B cell (primary cell): ENCODE measurements around the gene LRRC3. TPM values are rescaled to one million over a fixed set of nuclear protein-coding genes. Genes with fewer than 3 reads are reported as not detected.

Source experiments
- ATAC-seq: fragments of 200-7000 bp; cut with Tn5 transposase; one replicate; pipeline ENCODE4 v1.10.0; 2021; ENCODE audit warnings: low read depth, mild to moderate bottlenecking, moderate number of reproducible peaks, moderate library complexity
- CTCF ChIA-PET: fragments of 350-600 bp; sonication (Branson Sonifier 250); formaldehyde crosslinking; loops from one replicate; lab custom pipeline; 2021; ENCODE audit warnings: antibody characterized with exemption, inconsistent platforms; lab: Charles Lee
- POLR2A ChIA-PET: fragments of 350-600 bp; sonication (Branson Sonifier 250); formaldehyde crosslinking; loops from one replicate; lab custom pipeline; 2021; ENCODE audit warnings: antibody characterized with exemption; lab: Charles Lee
- DNase-seq: peaks from one replicate; pipeline ENCODE4 v3.0.0; 2013
- H2AFZ ChIP-seq: 2 replicates; pipeline ENCODE4 v1.6.1; 2012; ENCODE audit warnings: mild to moderate bottlenecking, low read depth, low read length; ENCODE audit not compliant: insufficient read depth, poor library complexity, severe bottlenecking
- H3K27ac ChIP-seq, 2 donors: 1 replicate in 1 of 2; 2 replicates in 1 of 2; pipeline ENCODE4 v1.5.1; 2012 to 2013; ENCODE audit warnings: low read length in 2 of 2, mild to moderate bottlenecking in 2 of 2, moderate library complexity in 1 of 2
- H3K27me3 ChIP-seq, 4 experiments: fragments of 200-600 bp in 1 of 4; sonication (generic) in 1 of 4; replicated peaks in 1 of 4; 1 replicate in 2 of 4; 2 replicates in 2 of 4; pipeline versions ENCODE4 v1.6.1 to v1.7.0; 2013 to 2016; ENCODE audit warnings: low read length in 3 of 4, mild to moderate bottlenecking in 2 of 4, mixed read lengths in 1 of 4, moderate library complexity in 1 of 4; ENCODE audit not compliant: insufficient read depth in 4 of 4, control insufficient read depth in 3 of 4; ENCODE audit errors: control extremely low read depth in 1 of 4
- H3K36me3 ChIP-seq, 2 experiments: replicated peaks in 1 of 2; 1 replicate in 1 of 2; 2 replicates in 1 of 2; pipeline versions ENCODE4 v1.6.1 to v1.7.1; 2013; ENCODE audit warnings: low read length in 1 of 2; ENCODE audit not compliant: insufficient read depth in 2 of 2, control insufficient read depth in 1 of 2; ENCODE audit errors: control extremely low read depth in 1 of 2, extremely low read depth in 1 of 2
- H3K4me1 ChIP-seq, 2 donors: fragments of 200-600 bp in 1 of 2; sonication (generic) in 1 of 2; 1 replicate in 1 of 2; 2 replicates in 1 of 2; pipeline versions ENCODE4 v1.5.1 to v1.6.1; 2013 to 2017; ENCODE audit warnings: low read length in 2 of 2; ENCODE audit not compliant: control insufficient read depth in 2 of 2, insufficient read depth in 2 of 2
- H3K4me2 ChIP-seq: replicated peaks from 2 replicates; pipeline ENCODE3; 2012; ENCODE audit warnings: mild to moderate bottlenecking, low read depth, low read length; ENCODE audit not compliant: poor library complexity, severe bottlenecking
- H3K4me3 ChIP-seq, 5 experiments: fragments of 200-600 bp in 1 of 5; sonication (generic) in 1 of 5; 1 replicate in 3 of 5; 2 replicates in 2 of 5; pipeline versions ENCODE4 v1.5.1 to v1.7.0; 2011 to 2016; ENCODE audit warnings: low read length in 4 of 5, mild to moderate bottlenecking in 4 of 5, low read depth in 2 of 5, control low read depth in 1 of 5, moderate library complexity in 1 of 5; ENCODE audit not compliant: insufficient read depth in 1 of 5; ENCODE audit errors: control extremely low read depth in 1 of 5, extremely low read depth in 1 of 5
- H3K79me2 ChIP-seq: fragments of 200-600 bp; sonication (generic); one replicate; pipeline ENCODE4 v1.6.0; 2016; ENCODE audit warnings: low read length; ENCODE audit not compliant: control insufficient read depth, insufficient read depth
- H3K9ac ChIP-seq: fragments of 200-600 bp; sonication (generic); 2 replicates; pipeline ENCODE4 v1.6.1; 2017; ENCODE audit warnings: mild to moderate bottlenecking, low read length, moderate library complexity
- H3K9me3 ChIP-seq, 3 donors: one replicate each; pipeline versions ENCODE4 v1.6.1 to v1.7.1; 2013; ENCODE audit warnings: low read length in 2 of 3; ENCODE audit not compliant: control insufficient read depth in 2 of 3, insufficient read depth in 1 of 3; ENCODE audit errors: control extremely low read depth in 1 of 3
- H4K20me1 ChIP-seq: 2 replicates; pipeline ENCODE4 v1.6.0; 2012; ENCODE audit warnings: mild to moderate bottlenecking, low read length; ENCODE audit not compliant: insufficient read depth, control insufficient read depth, poor library complexity, severe bottlenecking
- H3K27ac Mint-ChIP-seq: one replicate; pipeline ENCODE4 v1.8.0; 2021; ENCODE audit warnings: mixed read lengths
- H3K27me3 Mint-ChIP-seq: one replicate; pipeline ENCODE4 v1.8.0; 2021; ENCODE audit warnings: mixed read lengths
- H3K4me1 Mint-ChIP-seq: one replicate; pipeline ENCODE4 v1.8.0; 2021; ENCODE audit warnings: mixed read lengths
- H3K4me3 Mint-ChIP-seq: one replicate; pipeline ENCODE4 v1.8.0; 2021; ENCODE audit warnings: mixed read lengths
- H3K9me3 Mint-ChIP-seq: one replicate; pipeline ENCODE4 v1.8.0; 2022; ENCODE audit warnings: mixed read lengths; ENCODE audit not compliant: insufficient read depth
- CTCF ChIP-seq: fragments of 200-600 bp; IDR thresholded peaks from one replicate; pipeline ENCODE4 v1.8.0; 2022; ENCODE audit warnings: antibody characterized with exemption, mild to moderate bottlenecking
- EZH2 ChIP-seq: IDR thresholded peaks from 2 replicates; pipeline ENCODE4 v1.6.1; 2012; ENCODE audit warnings: borderline replicate concordance, low read depth, mild to moderate bottlenecking, moderate library complexity, low read length; ENCODE audit not compliant: insufficient read depth, poor library complexity, severe bottlenecking
- WGBS: methylation state at CpG from one replicate; pipeline ENCODE4 v1.1.5; 2013; ENCODE audit warnings: missing lambda C conversion rate; ENCODE audit not compliant: insufficient coverage; 5-methylcytosine and 5-hydroxymethylcytosine counted together
- intact Hi-C: fragments of 100-400 bp; cut with micrococcal nuclease; formaldehyde crosslinking; loops from one replicate; pipeline ENCODE4 v1.10.0; 2022
- polyA plus RNA-seq: library from polyadenylated mRNA; depleted of rRNA; stranded (reverse); fragments of >200 nt; gene quantifications from 2 replicates; pipeline ENCODE4 v1.2.3, GENCODE V29; 2012
- total RNA-seq, 2 donors: library from RNA; stranded (reverse); fragments of 120-200 nt in 1 of 2; gene quantifications; 1 replicate in 1 of 2; 2 replicates in 1 of 2; pipeline versions ENCODE4 v1.2.3 to v1.2.4, GENCODE V29; 2013 to 2022

LRRC3 gene
- total and polyA plus RNA-seq, 2 donors (not counting 1 experiment from before 2014, with no cell fraction given), result 0.46 to 3.3 TPM

DNA sequence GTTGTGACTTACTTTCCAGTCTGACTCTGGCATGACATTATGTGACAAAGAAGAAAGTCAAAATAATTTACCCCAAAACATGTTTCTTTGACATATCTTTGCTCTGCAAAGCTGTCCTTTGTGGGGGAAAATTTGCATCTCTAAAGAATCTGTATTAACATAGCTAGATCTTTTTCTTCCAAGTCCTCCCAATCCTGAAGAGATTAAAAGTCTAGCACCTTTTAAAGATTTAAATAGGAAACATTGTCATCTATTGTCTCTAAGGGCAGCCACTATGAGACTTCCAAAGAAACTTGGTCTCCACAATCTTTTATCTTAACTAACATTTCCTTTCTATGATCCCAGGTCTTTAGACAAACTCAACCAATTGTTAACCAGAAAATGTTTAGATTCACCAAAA, 16.0 kb downstream of the LRRC3 start:
- POLR2A ChIA-PET, result no interaction called here
- Histone ChIP-seq H3K9ac (no peak overlapping the region), H3K79me2 (no peaks in the 10 kb centered on the region), H4K20me1 (no peaks in the 10 kb centered on the region), H2AFZ (no peak overlapping the region), H3K36me3 (no peaks in the 10 kb centered on the region), H3K4me3 (no peak overlapping the region), H3K4me1 (no peaks in the 10 kb centered on the region), H3K9me3 (no peaks in the 10 kb centered on the region), H3K4me2 (no peak overlapping the region), H3K27ac (no peak overlapping the region), H3K27me3 (no peaks in the 10 kb centered on the region)
- Mint-ChIP-seq H3K27ac (no peak overlapping the region), H3K4me1 (no peaks in the 10 kb centered on the region), H3K9me3 (no peaks in the 10 kb centered on the region), H3K4me3 (no peak overlapping the region), H3K27me3 (no peaks in the 10 kb centered on the region)
- ATAC-seq (no peak), DNase-seq (no peak)
- intact Hi-C loops, result no loop called here
- CTCF ChIA-PET, result interaction anchor here (0.7 kb wide), 1 partner anchor 272 kb away, joined by 3 read pairs; no protein-coding TSS in a partner anchor
- TF ChIP-seq EZH2 (no peak), CTCF (no peak)

DNA sequence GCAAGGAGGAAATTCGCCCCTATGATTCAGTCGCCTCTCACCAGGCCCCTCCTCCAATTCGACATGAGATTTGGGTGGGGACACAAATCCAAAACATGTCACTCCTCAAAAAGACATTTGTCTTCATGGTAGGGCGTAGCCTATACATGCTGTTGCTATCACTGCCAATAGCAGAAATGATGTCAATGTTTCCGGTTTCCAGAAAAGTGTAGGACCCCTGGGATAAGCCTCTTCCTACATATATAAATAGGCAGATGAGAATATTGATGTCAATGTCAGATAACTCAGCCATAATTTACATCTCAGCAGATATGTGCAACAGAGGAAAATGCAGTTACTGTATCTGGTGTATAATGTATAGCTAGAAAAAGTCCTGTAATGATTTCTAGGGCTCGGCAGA, 16.7 kb downstream of the LRRC3 start:
- no peaks in the 10 kb centered on the region for H3K79me2 ChIP-seq
- no peaks in the 10 kb centered on the region for H3K9me3 Mint-ChIP-seq
- H3K27ac Mint-ChIP-seq, result no peak overlapping the region
- no peak overlapping the region for H2AFZ ChIP-seq
- no peak overlapping the region for H3K4me3 ChIP-seq
- no peaks in the 10 kb centered on the region for H3K36me3 ChIP-seq
- TF ChIP-seq CTCF, result no peak
- no peak for TF ChIP-seq EZH2
- no peaks in the 10 kb centered on the region for H3K9me3 ChIP-seq
- 95% methylated on average over 4 of the region's 6 CpGs for WGBS
- DNase-seq, result no peak
- H3K27me3 Mint-ChIP-seq, result no peaks in the 10 kb centered on the region
- H3K27me3 ChIP-seq, result no peaks in the 10 kb centered on the region
- H3K4me1 ChIP-seq, result no peaks in the 10 kb centered on the region
- H3K4me2 ChIP-seq, result no peak overlapping the region
- POLR2A ChIA-PET, result no interaction called here
- H3K9ac ChIP-seq, result no peak overlapping the region
- no peaks in the 10 kb centered on the region for H3K4me1 Mint-ChIP-seq
- CTCF ChIA-PET, result no interaction called here
- H3K4me3 Mint-ChIP-seq, result no peak overlapping the region
- H4K20me1 ChIP-seq, result no peaks in the 10 kb centered on the region
- no peak for ATAC-seq
- intact Hi-C loops, result no loop called here
- no peak overlapping the region for H3K27ac ChIP-seq
